H1 (cell line): ENCODE data around the gene TMPRSS2.

Experiments used
- JUN ChIP-seq: IDR thresholded peaks from 2 replicates; pipeline ENCODE4 v1.6.1; 2011; ENCODE audit warnings: low read depth, mild to moderate bottlenecking, improper control_type of control experiment, low read length
- RFX5 ChIP-seq: IDR thresholded peaks from 2 replicates; pipeline ENCODE4 v1.6.1; 2011; ENCODE audit warnings: low read depth, low read length, improper control_type of control experiment, borderline replicate concordance
- TF ChIP-seq, protein P1 (sequence below), 3 experiments: IDR thresholded peaks; 1 replicate in 2 of 3; 2 replicates in 1 of 3; pipeline versions ENCODE4 v1.5.1 to v1.6.1; 2011; ENCODE audit warnings: low read length in 3 of 3, mild to moderate bottlenecking in 3 of 3, inconsistent platforms in 2 of 3, low read depth in 1 of 3, moderate library complexity in 1 of 3; ENCODE audit not compliant: insufficient read depth in 1 of 3; ENCODE audit errors: control extremely low read depth in 1 of 3

DNA sequence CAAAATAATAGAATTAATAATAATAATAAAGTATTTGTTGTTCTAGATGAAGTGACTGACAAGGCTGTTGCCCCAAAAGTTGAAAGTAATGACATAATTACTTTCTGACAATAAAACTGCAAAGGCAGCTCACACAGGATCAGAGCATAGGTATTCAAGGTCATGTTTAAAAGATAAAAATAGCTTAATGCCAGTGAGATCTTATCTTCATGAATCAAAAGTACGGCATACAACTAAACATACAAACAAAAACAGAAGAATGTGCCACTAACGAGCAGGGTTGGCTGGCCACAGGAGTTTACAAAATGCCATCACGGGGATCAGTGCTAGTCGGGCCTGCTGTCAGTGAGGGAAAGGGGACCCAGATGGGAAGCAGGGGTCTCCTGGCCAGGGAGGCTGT, 22.4 kb upstream of the TMPRSS2 start:
- TF ChIP-seq, protein P1, sequence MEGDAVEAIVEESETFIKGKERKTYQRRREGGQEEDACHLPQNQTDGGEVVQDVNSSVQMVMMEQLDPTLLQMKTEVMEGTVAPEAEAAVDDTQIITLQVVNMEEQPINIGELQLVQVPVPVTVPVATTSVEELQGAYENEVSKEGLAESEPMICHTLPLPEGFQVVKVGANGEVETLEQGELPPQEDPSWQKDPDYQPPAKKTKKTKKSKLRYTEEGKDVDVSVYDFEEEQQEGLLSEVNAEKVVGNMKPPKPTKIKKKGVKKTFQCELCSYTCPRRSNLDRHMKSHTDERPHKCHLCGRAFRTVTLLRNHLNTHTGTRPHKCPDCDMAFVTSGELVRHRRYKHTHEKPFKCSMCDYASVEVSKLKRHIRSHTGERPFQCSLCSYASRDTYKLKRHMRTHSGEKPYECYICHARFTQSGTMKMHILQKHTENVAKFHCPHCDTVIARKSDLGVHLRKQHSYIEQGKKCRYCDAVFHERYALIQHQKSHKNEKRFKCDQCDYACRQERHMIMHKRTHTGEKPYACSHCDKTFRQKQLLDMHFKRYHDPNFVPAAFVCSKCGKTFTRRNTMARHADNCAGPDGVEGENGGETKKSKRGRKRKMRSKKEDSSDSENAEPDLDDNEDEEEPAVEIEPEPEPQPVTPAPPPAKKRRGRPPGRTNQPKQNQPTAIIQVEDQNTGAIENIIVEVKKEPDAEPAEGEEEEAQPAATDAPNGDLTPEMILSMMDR (IDR thresholded peaks at IDR 0.05; ENCODE audit: control extremely low read depth in 1 of 3, insufficient read depth in 1 of 3, low read depth in 1 of 3, low read length in 3 of 3) = no peak
- no peak for TF ChIP-seq JUN
- TF ChIP-seq RFX5 = no peak
